GM19438 (cell line): Measurements from ENCODE around the gene PHKG2.

Source experiments
- ATAC-seq: cut with Tn5 transposase; IDR thresholded peaks from one replicate; pipeline ENCODE4 v1.9.1; 2021; ENCODE audit warnings: low read depth; ENCODE audit not compliant: unreplicated experiment

PHKG2 gene

DNA sequence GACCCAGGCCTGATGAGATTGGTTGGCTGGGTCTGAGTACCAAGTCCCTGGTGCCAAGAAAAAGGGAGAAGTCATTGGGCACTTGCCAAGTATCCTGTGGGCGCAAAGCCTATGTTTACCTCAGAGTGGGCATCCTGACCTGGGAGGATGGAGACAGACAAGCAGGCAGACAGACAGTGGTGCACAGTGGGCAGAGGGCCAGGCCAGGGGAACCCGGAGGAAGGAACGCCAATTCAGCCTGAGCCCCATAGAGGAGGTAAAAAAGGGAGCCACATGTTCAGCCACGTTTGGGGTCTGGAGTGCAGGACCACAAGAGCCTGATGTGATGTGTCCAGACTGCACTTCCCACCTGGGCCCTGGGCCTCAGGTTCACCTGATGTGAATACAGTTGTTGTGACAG is 5.4 kb downstream of the PHKG2 start:
- ATAC-seq = no peak

DNA sequence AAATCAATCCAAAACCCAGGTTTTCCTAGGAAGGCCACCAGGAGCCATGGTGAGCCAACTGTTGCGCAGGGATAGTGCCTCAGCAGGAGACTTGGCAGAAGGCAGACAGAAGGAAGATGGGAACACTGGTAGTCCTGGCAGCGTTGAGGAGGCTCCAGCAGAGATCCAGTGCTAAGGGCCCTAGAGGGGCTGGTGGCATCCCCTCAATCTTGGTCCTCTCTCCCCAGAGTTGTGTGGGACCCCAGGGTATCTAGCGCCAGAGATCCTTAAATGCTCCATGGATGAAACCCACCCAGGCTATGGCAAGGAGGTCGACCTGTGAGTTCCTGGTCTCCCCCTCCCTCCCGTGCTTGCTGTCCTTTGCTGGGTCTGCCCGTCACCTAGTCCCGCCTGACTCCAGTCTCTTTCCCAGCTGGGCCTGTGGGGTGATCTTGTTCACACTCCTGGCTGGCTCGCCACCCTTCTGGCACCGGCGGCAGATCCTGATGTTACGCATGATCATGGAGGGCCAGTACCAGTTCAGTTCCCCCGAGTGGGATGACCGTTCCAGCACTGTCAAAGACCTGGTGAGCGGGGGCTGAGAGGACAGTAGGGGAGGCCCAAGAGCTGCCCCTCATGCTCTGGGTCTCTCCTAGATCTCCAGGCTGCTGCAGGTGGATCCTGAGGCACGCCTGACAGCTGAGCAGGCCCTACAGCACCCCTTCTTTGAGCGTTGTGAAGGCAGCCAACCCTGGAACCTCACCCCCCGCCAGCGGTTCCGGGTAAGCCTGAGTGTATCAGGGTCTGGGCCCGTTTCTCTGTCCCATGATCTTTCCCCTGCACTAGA is 7.9 kb downstream of the PHKG2 start:
- ATAC-seq = no peak

DNA sequence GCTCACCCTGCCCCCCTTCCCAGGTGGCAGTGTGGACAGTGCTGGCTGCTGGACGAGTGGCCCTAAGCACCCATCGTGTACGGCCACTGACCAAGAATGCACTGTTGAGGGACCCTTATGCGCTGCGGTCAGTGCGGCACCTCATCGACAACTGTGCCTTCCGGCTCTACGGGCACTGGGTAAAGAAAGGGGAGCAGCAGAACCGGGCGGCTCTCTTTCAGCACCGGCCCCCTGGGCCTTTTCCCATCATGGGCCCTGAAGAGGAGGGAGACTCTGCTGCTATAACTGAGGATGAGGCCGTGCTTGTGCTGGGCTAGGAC is 8.5 kb downstream of the PHKG2 start:
- no peak for ATAC-seq

DNA sequence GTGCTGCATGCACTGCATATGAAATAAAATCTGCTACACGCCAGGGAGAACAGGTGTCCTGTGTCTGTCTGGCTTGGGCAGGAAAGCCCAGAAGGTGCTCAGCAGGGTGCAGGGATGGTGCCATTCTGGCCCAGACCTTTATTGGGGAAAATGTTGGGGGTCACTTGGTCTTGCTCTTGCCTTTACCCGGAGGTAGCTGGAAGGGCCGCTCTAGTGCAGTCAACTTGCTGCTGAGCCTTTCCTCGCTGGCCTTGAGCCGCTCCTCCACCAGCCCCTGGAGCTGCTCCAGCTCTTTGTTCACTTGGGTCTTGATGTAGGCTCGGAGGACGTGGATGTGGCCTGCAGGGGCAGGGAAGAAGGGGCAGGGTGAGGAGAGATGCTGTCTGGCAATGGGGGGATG is 9.1 kb downstream of the PHKG2 start:
- no peak for ATAC-seq

DNA sequence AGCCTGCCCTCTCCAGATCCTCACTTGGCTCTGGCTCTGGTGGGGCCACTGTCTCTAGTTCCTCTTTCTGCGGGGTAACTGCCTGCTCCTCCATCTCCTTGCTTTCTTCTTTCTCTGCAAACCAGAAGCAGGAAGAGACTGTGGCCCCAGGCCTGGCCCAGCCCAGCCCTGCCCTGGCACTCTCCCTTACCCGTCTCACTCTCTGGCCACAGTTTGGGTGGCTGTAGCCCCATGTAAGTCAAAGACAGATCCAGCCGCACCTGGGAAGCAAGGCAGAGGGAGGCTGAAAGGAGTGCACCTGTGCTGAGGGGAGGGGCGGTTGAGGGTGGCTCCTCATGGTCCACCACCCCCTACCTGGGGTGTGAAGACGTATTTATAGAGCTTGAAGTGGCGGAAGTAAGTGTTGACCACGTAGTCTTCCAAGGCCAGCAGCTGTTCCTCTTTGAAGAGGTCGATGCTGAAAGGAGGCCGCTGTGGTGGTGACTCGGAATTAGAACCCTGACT is 10.8 kb downstream of the PHKG2 start:
- ATAC-seq = no peak

DNA sequence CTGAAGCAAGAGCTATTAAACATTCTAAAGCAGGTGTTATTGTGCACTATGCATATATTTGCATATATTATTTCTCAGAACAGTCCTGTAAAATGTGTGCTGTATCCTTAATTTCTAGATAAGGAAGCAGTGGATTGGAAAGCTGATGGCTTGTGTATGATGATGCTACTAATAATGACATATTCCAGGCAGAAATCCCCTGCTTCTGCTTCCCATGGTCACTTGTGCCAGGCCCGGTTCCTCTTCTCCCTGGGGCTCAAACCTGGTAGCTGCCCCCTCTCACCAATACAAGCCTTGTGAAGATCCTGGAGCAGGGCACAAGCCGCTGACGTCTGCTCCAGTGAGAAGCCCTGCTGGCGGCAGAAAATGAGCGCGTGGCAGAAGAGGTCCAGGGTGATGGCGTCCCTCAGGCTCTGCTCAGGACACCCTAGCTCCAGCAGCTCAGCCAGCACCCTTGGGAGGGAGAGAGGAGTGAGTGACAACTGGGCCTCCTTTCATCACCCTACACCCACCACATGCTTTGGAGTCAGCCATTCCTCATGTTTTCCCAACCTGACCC is 11.9 kb downstream of the PHKG2 start:
- no peak for ATAC-seq

DNA sequence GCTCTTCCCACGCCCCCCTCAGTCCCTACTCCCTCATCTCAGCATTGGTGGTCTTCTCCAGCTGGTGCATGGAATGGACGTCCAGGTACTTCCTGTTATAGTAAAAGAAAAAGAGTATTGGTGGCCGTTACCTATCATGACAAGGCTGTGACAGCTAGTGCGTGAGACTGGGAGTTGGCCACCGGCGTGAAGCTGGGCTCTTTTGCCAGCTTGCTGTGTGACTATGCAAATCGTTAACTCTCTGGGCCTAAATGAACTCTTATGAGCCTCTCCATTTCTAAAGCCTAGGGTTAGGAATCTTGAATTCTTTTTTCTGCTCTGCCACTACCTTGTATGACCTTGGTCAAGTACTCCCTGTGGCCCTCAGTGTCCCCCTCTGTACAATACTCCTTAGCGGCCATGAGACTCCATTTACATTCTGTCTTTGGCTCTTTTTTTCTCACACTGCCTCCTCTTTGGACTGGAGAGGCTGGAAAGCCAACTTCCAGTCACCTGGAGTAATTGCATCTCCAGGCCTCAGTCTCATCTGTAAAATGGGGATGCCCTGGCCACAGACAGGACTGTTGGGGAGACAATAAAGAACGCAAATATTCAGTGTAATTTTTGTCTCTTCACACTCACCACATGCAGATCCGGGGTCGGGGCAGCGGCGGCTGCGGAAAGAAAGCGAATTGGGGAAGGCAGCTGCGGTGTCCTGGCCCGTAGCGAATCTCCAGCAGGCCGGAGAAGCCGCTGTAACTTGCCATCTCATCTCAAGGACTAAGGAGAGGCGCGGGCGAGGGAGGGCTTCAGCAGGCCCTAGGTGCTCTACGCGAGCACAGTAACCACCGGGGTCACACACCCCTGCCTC is 12.6 kb downstream of the PHKG2 start:
- no peak for ATAC-seq

DNA sequence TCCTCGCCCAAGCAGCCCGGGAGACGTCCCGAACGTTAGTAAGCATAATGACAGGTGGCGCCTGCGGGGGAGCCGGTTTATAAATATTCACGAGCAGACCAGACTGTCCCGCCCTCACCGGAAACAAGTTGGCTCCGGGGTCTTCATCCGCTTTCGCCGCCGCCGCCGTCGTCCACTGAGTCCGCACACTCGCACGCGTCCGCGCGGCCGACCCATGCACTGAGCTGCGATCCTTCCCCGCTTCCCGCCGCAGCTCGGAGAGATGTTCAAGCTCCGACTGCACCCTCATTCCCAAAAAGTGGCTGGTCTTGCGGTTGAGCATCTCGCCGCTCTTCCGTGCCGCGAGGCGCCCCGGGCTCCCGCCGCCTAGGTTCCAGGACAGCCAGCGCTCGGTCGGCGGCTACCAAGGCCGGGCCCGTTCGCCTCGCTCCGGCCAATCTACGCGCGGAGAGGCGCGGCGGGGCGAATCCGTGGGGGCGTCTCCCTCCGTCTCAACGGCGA is 13.3 kb downstream of the PHKG2 start:
- ATAC-seq = peak; percentile 25

DNA sequence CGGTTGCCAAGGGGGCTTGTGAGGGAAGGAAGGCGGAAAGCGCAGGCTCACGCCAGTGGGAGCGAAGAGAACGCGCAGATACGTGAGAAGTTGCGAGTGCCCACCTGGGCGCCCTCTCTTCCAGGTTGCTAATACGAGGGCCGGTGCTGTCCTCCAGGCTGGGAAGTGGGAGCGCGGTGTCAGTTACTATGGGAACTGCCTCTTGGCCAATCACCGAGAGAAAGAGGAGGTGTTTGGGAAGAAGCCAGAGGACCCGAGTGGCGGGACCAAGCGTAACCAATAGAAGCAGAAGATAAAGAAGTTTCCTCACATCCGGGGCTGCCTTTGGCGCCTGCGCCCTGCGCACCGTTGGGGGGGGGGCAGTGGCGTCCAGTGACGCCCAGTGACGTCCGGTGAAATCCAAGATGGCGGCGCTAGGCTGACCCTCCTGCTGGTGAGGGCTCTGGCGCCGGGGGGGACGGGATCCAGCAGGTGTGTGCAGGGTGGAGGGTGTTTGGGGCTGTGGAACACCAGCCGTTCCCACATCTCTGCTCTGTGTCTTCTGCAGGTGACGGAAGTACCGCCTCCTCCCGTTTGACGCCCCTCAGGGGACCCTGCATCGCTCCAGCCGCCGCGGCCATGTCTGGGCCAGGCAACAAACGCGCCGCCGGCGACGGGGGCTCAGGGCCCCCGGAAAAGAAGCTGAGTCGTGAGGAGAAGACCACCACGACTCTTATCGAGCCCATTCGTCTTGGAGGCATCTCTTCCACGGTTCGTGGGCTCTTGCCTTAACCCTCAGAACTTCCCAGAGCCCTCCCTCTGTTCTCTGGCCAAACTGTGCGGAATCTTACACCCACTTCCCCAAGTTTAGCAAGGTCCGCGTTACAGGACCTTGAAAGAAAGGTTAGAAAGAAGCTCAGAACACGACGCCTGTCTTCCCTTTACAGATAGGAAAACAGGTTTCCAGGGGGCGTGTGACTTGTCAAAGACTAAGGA is 14.0 kb downstream of the PHKG2 start, which contains the start of the genes CFAP119 and RNF40:
Gene CFAP119, minus strand, starts transcription at position 135 of the 975 bp plus-strand sequence. CDS start 314 bp downstream, outside the sequence.
Gene RNF40, plus strand, starts transcription at position 395 of the 975 bp plus-strand sequence. Its CDS starts 224 bp downstream, at position 619.
- peak; percentile 87 for ATAC-seq

DNA sequence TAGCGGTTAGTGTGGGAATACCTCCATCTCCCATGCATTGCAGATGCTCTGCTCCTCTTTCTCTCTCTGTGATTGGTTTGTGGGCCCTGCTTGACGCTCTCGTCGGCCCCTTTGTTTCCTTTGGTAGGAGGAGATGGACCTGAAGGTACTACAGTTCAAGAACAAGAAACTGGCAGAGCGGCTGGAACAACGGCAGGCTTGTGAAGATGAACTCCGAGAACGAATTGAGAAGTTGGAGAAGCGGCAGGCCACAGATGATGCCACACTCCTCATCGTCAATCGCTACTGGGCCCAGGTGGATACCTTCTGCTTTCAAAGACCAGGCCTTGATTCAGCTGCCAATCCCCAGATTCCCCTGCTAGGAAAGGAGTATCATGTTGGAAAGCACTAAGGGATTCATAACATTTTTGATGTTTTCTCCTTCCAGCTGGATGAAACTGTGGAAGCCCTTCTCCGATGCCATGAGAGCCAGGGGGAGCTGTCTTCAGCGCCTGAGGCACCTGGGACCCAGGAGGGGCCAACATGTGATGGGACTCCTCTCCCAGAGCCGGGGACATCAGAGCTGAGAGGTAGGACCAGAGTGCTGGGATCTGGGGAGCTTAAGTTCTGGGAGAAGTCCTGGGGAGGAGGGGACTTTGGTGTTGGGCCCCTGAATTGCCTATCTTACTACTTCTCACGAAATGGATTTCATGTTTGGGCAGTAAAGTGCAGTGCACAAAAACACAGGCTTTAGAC is 14.9 kb downstream of the PHKG2 start:
- no peak for ATAC-seq

DNA sequence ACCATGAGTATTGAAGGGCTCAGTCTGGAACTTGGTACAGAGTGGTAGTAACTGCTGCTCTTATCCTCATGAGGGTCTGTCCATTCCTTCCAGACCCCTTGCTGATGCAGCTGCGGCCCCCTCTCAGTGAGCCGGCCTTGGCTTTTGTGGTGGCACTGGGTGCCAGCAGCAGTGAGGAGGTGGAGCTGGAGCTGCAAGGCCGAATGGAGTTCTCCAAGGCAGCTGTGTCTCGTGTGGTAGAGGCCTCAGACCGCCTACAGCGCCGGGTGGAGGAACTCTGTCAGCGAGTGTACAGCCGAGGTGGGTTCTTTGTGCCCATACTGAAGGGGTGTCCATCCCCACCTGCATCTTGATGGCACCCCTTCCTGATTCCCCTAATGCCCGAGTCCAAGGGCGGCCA is 15.9 kb downstream of the PHKG2 start:
- no peak for ATAC-seq

DNA sequence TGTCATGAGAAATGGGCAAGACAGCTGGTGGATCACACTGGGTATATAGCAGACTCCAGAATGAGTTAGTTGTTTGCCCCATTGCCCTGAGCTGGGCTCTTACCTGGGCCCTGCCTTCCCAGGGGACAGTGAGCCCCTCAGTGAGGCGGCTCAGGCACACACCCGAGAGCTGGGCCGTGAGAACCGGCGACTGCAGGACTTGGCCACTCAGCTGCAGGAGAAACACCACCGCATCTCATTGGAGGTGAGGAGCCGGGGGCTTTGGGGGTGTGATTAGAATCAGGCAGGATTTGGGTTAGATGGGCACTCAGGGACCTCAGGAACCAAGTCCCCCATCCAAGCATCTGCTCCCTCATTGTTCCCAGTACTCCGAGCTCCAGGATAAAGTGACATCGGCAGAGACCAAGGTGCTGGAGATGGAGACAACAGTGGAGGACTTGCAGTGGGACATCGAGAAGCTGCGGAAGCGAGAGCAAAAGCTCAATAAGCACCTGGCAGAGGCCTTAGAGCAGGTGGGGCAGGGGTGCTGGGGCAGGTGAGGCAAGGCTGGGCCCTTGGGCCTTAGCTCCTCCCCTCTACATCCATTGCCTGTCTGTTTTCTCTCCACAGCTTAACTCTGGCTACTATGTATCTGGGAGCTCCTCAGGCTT is 16.7 kb downstream of the PHKG2 start:
- no peak for ATAC-seq

DNA sequence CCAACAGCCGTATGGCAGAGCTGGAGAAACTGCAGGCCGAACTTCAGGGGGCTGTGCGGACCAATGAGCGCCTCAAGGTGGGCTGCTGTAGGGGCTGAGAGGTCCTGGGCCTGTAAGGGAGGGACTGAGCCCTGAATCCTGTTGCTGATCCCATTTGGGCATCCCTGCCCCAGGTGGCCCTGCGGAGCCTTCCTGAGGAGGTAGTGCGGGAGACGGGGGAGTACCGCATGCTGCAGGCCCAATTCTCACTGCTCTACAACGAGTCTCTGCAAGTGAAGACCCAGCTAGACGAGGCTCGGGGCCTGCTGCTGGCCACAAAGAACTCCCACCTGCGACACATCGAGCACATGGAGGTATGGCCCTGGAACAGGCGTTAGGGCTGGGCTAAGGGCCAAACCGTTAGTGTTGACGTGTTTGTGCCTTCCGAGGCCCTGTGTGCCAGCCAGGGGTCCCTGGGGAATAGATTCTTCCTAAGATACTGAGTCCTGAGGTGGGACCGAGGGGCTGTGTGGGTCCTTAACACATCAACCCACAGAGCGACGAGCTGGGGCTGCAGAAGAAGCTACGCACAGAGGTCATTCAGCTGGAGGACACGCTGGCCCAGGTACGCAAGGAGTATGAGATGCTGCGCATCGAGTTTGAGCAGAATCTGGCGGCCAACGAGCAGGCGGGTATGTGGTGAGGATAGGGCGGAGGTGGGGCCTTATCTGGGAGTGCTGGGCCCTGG is 18.1 kb downstream of the PHKG2 start:
- ATAC-seq = no peak

DNA sequence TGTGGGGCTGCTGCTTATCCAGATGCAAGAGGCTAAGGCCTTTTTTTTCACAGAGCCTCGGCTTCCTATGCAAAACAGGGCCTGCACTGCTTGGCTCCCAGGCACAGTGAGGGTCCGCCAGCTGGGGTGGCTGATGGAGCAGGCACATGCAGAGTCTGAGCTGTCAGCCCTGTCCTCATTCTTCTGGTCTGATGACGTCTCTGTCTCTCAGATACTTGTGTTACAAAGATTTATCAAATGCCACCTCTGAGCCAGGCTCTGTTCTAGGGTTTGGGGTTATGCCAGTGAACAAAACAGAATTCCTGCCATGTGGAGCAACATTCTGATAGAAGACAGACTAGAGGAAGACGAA is 18.7 kb downstream of the PHKG2 start:
- no peak for ATAC-seq

DNA sequence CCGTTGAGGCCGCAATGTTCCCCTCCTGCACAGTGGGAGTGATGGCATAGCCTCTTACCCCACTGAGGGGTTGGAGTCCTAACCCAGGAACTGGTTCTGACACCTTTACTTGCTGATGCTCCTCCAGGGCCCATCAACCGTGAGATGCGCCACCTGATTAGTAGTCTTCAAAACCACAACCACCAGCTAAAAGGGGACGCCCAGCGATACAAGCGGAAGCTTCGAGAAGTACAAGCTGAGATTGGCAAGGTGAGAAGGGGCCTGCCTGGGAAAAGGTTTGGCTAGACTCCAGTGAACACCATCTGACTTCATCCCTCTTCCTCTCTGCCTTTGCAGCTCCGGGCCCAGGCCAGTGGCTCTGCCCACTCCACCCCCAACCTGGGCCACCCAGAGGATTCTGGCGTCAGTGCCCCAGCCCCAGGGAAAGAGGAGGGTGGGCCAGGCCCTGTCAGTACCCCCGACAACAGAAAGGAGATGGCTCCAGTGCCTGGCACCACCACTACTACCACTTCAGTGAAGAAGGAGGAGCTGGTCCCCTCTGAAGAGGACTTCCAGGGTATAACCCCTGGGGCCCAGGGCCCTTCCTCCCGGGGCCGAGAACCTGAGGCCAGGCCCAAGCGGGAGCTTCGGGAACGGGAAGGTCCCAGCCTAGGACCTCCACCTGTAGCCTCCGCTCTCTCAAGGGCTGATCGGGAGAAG is 19.7 kb downstream of the PHKG2 start:
- no peak for ATAC-seq

DNA sequence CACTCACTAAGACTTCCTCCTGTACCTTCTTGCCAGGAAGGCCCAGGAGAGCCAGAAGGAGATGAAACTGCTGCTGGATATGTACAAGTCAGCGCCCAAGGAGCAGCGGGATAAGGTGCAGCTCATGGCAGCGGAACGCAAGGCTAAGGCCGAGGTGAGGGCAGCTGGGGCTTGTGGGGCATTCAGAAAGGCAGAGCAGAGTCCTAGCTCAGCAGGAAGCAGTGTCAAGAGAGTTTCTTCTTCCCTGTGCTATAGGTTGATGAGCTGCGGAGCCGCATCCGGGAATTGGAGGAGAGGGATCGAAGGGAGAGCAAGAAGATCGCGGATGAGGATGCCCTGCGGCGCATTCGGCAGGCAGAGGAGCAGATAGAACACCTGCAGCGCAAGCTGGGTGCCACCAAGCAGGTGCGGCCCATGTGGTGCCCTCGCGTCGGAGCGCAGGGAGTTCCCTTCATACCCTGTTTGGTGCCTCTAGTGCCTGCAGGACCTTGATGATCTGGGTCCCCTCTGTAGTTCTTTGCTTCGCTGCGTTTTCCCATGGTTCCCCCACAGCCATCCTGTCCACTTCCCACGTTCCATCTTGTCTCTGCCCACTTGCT is 20.5 kb downstream of the PHKG2 start:
- no peak for ATAC-seq
